Activated CD4-positive, CD25-positive, alpha-beta regulatory T cell treated with anti-CD3 and anti-CD28 coated beads, Interleukin-2, amount 50 U/mL, for 24 hours (primary cell): ENCODE measurements around the gene TIMM9.
A peak's percentile ranks its signal among the peaks of the same experiment; 100 is the strongest.
"Not testable (repeated sequence)": the region's sequence is repeated elsewhere in the genome, so short reads cannot be mapped to it uniquely, and the experiment has no call there.

Source experiments
- ATAC-seq, 2 donors: fragments of 150-1000 bp; cut with Tn5 transposase; one replicate each; pipeline ENCODE4 v1.10.0; 2021; ENCODE audit warnings: mild to moderate bottlenecking in 1 of 2, moderate library complexity in 1 of 2

The TIMM9 gene

GRCh38 chr14:58397156-58397555, 30.2 kb downstream of the TIMM9 start:
- no peak for ATAC-seq

DNA sequence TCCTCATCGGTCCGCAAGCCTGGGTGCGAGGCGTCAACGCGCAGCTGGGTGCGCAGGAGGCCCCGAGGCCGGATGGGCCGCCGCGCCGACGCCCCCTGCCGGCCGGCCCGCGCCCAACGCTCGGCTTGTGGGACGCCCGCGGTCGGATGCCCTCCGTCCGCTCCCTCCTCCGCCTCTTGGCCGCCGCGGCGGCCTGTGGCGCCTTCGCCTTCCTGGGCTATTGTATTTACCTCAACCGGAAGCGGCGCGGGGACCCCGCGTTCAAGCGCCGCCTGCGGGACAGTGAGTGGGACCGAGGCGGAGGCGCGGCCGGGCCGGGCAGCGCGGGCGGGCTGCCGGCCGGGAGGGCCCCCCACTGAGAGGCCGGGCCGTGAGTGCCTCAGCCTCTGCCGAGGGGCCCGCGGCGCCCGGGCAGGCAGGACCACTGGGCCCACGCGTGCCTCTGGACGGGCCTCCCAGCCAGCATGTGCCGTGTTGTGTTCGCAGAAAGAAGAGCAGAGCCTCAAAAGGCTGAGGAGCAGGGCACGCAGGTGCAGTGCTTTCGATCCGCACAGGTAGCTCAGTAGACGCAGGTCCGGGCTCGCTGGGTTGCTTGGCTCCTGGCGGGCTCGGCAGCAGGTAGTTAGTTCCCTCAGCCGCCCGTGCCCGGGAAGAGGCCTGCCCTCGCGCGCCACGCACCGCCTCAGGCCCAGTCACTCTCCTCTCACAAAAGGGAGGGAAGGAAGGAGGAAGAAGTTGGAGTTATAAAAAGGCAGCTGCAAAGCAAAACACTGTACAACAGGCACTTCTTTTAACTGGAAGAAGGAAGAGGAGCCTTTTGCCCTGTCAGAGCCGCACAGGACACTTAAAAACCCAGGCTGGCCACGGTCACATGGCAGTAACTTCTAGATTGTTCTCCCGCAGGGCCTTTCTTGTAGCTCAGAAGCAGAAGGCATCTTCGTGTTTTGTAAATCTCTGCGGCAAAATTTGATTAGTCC, 31.2 kb downstream of the TIMM9 start, which contains the start of gene TOMM20L:
Gene TOMM20L (plus strand): TSS at position 119 of the 977 bp plus-strand sequence. CDS start 28 bp downstream, at position 147.
- peak; percentile 88 to 93 for ATAC-seq

GRCh38 chr14:58395562-58395811, 31.8 kb downstream of the TIMM9 start:
- ATAC-seq: no peak

GRCh38 chr14:58390830-58391229, 36.5 kb downstream of the TIMM9 start:
- ATAC-seq: no peak

GRCh38 chr14:58376791-58377190, 50.5 kb downstream of the TIMM9 start:
- ATAC-seq: no peak

DNA sequence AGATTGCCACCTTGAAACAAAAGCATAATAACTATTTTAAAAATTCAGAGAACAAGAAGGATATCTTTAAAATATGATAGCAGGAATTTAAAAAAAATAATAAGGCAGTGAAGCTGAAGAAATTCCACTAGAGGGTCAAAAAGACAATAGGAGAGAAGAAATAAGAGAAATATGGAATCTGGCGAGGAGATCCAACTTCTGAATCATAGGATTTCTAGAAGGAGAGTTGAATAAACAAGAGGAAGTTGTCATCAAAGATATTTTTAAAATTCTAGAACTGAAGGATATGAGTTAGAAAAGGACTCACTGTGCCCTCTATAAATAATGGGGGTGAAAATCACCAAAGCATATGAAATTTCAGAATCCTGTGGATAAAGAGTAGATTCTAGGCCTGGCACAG, 58.4 kb downstream of the TIMM9 start:
- ATAC-seq: no peak

GRCh38 chr14:58367296-58367695, 60.0 kb downstream of the TIMM9 start:
- no peak for ATAC-seq

DNA sequence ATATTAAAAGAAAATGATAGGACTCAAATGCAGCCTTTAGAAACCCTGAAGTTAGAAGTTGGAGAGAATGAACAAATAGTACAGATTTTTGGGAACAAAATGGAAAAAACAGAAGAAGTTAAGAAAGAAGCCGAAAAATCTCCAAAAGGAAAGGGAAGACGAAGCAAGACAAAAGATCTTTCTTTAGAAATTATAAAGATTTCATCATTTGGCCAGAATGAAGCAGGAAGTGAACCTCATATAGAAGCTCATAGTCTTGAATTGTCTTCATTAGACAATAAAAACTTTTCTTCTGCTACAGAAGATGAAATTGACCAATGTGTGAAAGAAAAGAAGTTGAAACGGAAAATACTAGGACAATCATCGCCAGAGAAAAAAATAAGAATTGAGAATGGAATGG, 63.0 kb downstream of the TIMM9 start:
- no peak for ATAC-seq

DNA sequence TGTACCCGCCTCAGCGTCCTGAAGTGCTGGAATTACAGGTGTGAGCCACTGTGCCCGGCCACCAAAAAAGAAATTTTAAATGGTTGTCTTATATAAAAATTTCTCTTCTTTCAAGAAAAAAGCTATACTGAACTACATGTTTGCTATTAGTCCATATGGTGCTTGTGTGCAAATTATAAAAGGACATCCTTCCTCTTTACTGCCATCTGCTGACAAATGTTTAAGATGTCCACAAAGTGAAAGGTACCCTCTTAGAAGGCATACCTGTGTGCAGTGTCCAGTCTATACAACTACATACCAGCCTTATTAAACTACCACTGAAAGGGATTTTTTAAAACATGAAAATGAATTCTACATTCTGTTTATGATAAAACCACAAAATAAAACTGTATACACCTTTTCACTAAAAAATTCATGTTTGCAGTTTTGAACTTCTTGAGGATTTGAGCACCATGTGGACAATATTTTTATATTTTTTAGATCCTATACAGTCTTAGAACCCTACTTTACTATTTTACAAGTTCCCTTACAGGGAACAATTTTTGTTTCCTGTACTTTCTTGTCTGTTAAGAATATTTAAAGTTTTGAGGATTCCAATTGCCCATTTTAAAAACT, 64.4 kb downstream of the TIMM9 start:
- ATAC-seq: peak in 1 of 2 donors; percentile 36

GRCh38 chr14:58362272-58362671, 65.1 kb downstream of the TIMM9 start:
- not testable (repeated sequence) for ATAC-seq
